ENCODE results near the gene KCNJ6. TPM values are rescaled to one million over a fixed set of nuclear protein-coding genes. Genes with fewer than 3 reads are reported as not detected.

Gene KCNJ6
- total RNA-seq, 1 experiment from 2014 or later = not detected

DNA sequence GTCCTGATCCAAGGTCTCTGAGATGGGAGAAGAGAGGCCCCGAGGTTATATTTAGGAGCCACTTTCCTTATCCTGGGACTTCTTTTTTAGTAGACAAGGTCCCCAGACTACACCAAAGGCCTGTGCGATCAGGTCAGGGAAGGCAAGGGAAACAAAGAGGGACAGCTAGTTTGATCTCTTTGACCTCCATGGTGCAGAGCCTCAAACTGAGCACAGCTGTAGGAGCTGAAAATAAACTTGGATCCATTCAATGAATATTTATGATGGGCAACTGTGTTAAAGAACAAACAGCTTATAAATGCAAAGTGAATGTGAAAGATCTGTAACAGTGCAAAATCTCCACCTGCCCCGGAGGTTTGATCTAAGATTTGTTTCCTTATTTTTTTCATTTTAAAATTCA lies 293.1 kb downstream of the KCNJ6 start:
- Histone ChIP-seq H3K36me3 (ENCODE audit: control insufficient read depth, insufficient read depth, low read length) (no peaks in the 10 kb centered on the region), H3K27me3 (replicated peaks; ENCODE audit: control insufficient read depth, insufficient read depth, low read length) (no peaks in the 10 kb centered on the region), H3K9me3 (no peaks in the 10 kb centered on the region; the same call in 1 of the 2 replicates), H3K4me3 (ENCODE audit: low read depth, low read length) (no peak overlapping the region), H3K4me1 (no peaks in the 10 kb centered on the region)
- Mint-ChIP-seq H3K9me3 (ENCODE audit: unreplicated experiment) (peaks cover 4% of the 10 kb centered on the region), H3K4me1 (ENCODE audit: low read depth, unreplicated experiment) (peaks cover 6% of the 10 kb centered on the region), H3K4me3 (ENCODE audit: unreplicated experiment) (no peak overlapping the region), H3K36me3 (ENCODE audit: insufficient read depth, unreplicated experiment) (no peaks in the 10 kb centered on the region), H3K27me3 (ENCODE audit: insufficient read depth, unreplicated experiment) (no peaks in the 10 kb centered on the region), H3K27ac (ENCODE audit: unreplicated experiment) (no peak overlapping the region)
- no TSS peak for BruUV-seq (replicated peaks)
- DNase-seq = no peak
- ChIA-PET POLR2A (no interaction called here), CTCF (no interaction called here)
- intact Hi-C loops (cut with micrococcal nuclease; ENCODE audit: unreplicated experiment) = no loop called here
- TF ChIP-seq, protein P1, sequence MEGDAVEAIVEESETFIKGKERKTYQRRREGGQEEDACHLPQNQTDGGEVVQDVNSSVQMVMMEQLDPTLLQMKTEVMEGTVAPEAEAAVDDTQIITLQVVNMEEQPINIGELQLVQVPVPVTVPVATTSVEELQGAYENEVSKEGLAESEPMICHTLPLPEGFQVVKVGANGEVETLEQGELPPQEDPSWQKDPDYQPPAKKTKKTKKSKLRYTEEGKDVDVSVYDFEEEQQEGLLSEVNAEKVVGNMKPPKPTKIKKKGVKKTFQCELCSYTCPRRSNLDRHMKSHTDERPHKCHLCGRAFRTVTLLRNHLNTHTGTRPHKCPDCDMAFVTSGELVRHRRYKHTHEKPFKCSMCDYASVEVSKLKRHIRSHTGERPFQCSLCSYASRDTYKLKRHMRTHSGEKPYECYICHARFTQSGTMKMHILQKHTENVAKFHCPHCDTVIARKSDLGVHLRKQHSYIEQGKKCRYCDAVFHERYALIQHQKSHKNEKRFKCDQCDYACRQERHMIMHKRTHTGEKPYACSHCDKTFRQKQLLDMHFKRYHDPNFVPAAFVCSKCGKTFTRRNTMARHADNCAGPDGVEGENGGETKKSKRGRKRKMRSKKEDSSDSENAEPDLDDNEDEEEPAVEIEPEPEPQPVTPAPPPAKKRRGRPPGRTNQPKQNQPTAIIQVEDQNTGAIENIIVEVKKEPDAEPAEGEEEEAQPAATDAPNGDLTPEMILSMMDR (IDR thresholded peaks at IDR 0.05; ENCODE audit: insufficient read depth in 1 of 2, low read depth in 1 of 2, low read length in 1 of 2, severe bottlenecking in 1 of 2, unreplicated experiment in 1 of 2) = no peak

DNA sequence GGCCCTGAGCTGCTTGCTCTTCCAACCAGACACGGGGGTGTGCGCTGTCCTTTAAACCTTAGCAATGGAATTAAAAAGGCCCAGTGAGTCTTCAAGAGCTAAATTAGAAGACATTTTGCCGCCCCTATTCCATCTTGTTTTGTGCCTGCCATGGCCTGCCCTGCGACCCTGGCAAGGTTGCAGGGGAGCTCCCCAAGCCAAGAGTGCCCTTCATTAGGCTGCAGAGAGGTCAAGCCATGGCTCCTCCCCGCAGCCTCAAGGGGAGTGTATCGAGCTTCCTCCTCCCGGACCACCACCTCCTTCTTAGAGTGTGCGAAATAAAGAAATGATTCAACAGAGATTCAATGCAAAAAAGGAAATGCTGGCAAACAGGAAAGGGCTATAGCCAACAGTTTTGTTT lies 293.5 kb downstream of the KCNJ6 start:
- no peak for DNase-seq
- no peaks in the 10 kb centered on the region for H3K9me3 Mint-ChIP-seq (ENCODE audit: unreplicated experiment)
- ChIA-PET POLR2A (no interaction called here), CTCF (no interaction called here)
- intact Hi-C loops (cut with micrococcal nuclease; ENCODE audit: unreplicated experiment) = no loop called here
- no peaks in the 10 kb centered on the region for H3K27me3 Mint-ChIP-seq (ENCODE audit: insufficient read depth, unreplicated experiment)
- no peaks in the 10 kb centered on the region for H3K36me3 ChIP-seq (ENCODE audit: control insufficient read depth, insufficient read depth, low read length)
- H3K27ac Mint-ChIP-seq (ENCODE audit: unreplicated experiment) = no peak overlapping the region
- H3K4me3 ChIP-seq (ENCODE audit: low read depth, low read length) = no peak overlapping the region
- TF ChIP-seq, protein P1 (IDR thresholded peaks at IDR 0.05; ENCODE audit: insufficient read depth in 1 of 2, low read depth in 1 of 2, low read length in 1 of 2, severe bottlenecking in 1 of 2, unreplicated experiment in 1 of 2) = no peak
- no peaks in the 10 kb centered on the region; the same call in 1 of the 2 replicates for H3K9me3 ChIP-seq
- BruUV-seq (replicated peaks) = no TSS peak
- H3K36me3 Mint-ChIP-seq (ENCODE audit: insufficient read depth, unreplicated experiment) = no peaks in the 10 kb centered on the region
- H3K27me3 ChIP-seq (replicated peaks; ENCODE audit: control insufficient read depth, insufficient read depth, low read length) = no peaks in the 10 kb centered on the region
- H3K4me1 Mint-ChIP-seq (ENCODE audit: low read depth, unreplicated experiment) = peaks cover 6% of the 10 kb centered on the region
- no peaks in the 10 kb centered on the region for H3K4me1 ChIP-seq
- no peak overlapping the region for H3K4me3 Mint-ChIP-seq (ENCODE audit: unreplicated experiment)

DNA sequence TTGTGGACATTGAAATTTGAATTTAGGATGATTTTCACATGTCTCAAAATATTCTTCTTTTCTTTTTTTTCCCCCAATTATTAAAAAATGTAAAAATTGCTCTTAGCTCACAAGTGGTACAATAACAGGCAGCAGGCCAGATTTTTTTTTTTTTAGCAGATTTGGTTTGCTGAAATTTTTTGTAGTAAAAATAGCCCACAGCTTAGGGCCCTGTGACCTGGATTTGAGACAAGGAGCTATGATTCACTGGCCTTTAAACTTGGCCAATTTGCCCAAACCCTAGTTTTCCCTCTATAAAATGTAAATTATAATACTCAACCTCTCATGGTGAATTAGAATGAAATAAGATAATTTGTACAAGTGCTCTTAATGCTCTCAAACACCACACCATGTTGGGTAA lies 295.9 kb downstream of the KCNJ6 start:
- H3K4me1 ChIP-seq = no peaks in the 10 kb centered on the region
- H3K9me3 Mint-ChIP-seq (ENCODE audit: unreplicated experiment) = no peaks in the 10 kb centered on the region
- no peaks in the 10 kb centered on the region for H3K36me3 ChIP-seq (ENCODE audit: control insufficient read depth, insufficient read depth, low read length)
- no peak for DNase-seq
- no peak overlapping the region for H3K4me3 ChIP-seq (ENCODE audit: low read depth, low read length)
- no peak overlapping the region for H3K4me3 Mint-ChIP-seq (ENCODE audit: unreplicated experiment)
- ChIA-PET CTCF (no interaction called here), POLR2A (no interaction called here)
- H3K27me3 ChIP-seq (replicated peaks; ENCODE audit: control insufficient read depth, insufficient read depth, low read length) = no peaks in the 10 kb centered on the region; the same call in 1 of the 2 replicates
- no peaks in the 10 kb centered on the region for H3K4me1 Mint-ChIP-seq (ENCODE audit: low read depth, unreplicated experiment)
- no peaks in the 10 kb centered on the region for H3K36me3 Mint-ChIP-seq (ENCODE audit: insufficient read depth, unreplicated experiment)
- no TSS peak for BruUV-seq (replicated peaks)
- no peaks in the 10 kb centered on the region; the same call in 1 of the 2 replicates for H3K9me3 ChIP-seq
- intact Hi-C loops (cut with micrococcal nuclease; ENCODE audit: unreplicated experiment) = no loop called here
- H3K27me3 Mint-ChIP-seq (ENCODE audit: insufficient read depth, unreplicated experiment) = no peaks in the 10 kb centered on the region
- TF ChIP-seq, protein P1 (IDR thresholded peaks at IDR 0.05; ENCODE audit: insufficient read depth in 1 of 2, low read depth in 1 of 2, low read length in 1 of 2, severe bottlenecking in 1 of 2, unreplicated experiment in 1 of 2) = no peak
- no peak overlapping the region for H3K27ac Mint-ChIP-seq (ENCODE audit: unreplicated experiment)

All from Caco-2 (cell line).